GM19395 (cell line): ENCODE results near the gene BANK1.
A peak's percentile ranks its signal among the peaks of the same experiment; 100 is the strongest.

Source experiments
- ATAC-seq: cut with Tn5 transposase; IDR thresholded peaks from one replicate; pipeline ENCODE4 v1.9.1; 2021; ENCODE audit warnings: mild to moderate bottlenecking, moderate library complexity; ENCODE audit not compliant: unreplicated experiment

BANK1 gene

DNA sequence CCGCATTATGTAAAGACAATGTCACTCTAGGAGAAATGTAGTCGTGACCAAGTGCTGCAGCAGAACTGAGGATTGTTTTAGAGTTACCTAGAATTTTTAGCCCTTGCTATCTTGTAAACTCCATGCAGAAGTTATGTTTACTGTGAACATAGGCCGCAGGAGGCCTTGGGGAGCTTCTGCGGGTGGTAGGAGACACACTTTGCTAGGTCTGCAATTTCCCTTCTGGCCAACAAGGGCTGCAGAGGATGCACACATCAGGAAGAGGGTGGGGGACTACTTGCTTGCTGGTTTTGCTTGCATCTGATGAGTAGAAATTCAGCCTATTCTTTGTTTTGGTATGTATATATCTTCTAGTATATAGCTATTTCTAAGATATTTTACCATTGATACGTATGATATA, 23.1 kb downstream of the BANK1 start:
- peak; percentile 55 for ATAC-seq

DNA sequence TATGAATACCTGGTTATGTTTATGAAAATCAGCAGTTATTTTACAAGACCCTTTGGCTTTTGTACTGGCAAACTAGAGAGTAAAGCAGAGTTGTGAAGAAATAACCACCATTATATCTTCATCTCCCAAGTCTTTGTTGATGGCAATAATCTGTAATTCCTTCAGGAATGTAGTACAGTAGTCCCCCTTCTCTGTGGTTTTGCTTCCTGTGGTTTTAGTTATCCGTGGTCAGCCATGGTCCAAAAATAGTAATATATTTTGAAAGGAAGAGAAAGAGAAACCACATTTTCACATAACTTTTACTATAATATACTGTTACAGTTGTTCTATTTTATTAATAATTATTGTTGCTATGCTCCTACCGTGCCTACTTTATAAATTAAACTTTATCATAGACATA, 27.8 kb downstream of the BANK1 start:
- no peak for ATAC-seq

DNA sequence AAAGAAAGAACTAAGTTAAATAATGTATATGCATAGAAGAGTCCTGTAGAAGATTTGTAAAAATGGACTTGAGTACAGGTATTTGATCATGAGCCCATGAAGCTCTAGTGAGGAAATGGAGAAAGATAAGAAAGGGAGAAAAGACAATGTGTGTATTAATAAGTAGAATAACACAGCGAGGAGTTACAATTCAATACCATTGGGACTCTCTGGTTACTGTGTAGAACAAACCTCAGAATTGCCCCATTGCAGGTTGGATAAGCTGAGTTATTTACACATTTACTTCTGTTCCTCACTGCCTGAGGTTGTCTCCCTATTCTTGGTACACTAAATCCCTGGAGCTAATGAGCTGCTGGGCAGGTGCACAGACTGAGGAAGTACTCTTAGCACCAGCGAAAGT, 33.3 kb downstream of the BANK1 start:
- ATAC-seq, result no peak

DNA sequence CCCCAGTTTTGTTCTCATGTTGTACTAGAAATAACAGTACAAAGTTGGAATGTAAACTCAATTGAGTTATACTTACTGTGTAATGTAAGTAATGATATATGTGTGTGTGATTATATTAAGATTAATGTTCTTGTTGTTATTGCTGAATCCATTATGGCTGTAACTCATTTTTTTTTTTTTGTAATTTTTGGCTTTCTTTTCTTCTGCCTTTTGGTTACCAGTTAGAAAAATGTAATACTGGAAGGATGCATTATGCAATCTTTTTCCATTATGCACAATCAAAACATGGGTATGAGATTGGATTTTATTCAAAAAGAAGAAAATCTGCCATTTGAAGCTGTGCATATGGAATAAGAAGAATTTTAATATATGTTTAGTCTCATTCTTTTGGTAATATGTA, 34.0 kb downstream of the BANK1 start:
- ATAC-seq, result no peak

GRCh38 chr4:101825953-101826352, 35.4 kb downstream of the BANK1 start:
- no peak for ATAC-seq

- ATAC-seq, result no peak
These were observed 41.3 kb downstream of the BANK1 start for GRCh38 chr4:101831816-101832215.

DNA sequence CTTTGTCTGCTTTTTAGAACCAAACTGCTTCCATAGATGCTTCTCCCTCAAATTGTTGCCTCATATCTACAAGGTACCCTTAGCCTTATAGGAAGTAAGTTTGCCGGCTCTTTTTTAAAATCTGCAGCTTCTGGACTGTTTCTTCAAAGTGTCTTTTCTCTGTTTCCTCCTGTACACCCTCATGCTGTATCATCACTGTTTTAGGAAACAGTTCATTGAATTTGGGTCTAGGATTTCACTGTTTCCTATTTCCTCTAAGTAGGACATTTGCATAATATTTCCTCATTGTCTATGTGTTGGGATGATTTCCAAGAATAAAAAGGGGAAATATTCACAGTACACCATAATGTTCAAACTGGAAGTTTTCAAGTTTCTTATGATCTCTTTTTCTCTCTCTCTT, 43.0 kb downstream of the BANK1 start:
- no peak for ATAC-seq

GRCh38 chr4:101835121-101835904, 44.8 kb downstream of the BANK1 start:
- ATAC-seq, result no peak

DNA sequence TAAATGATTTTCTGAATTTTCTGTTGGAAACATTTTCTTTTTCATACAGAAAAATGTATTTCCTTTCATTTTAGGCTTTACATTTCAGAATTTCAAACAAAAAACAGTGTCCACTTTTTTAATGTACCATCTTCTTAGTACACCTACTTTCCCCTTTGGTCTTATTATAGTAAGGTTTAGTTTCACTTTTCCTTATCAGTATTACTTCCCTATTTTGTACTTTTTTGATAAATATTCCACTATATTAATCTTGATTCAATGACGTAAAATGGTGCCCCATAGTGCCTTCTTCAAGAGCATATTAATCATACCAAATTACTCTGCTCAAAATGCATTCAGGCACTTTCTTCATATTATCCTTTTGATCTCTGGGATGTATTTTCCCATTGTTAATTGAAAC, 52.5 kb downstream of the BANK1 start:
- no peak for ATAC-seq

- ATAC-seq, result no peak
These were observed 56.0 kb downstream of the BANK1 start for GRCh38 chr4:101846550-101846949.

GRCh38 chr4:101850698-101851097, 60.2 kb downstream of the BANK1 start:
- no peak for ATAC-seq

- no peak for ATAC-seq
These were observed 61.1 kb downstream of the BANK1 start for GRCh38 chr4:101851672-101852071.

- peak; percentile 82 for ATAC-seq
These were observed 62.5 kb downstream of the BANK1 start for GRCh38 chr4:101853028-101853427.

- no peak for ATAC-seq
These were observed 63.2 kb downstream of the BANK1 start for GRCh38 chr4:101853691-101854090.

DNA sequence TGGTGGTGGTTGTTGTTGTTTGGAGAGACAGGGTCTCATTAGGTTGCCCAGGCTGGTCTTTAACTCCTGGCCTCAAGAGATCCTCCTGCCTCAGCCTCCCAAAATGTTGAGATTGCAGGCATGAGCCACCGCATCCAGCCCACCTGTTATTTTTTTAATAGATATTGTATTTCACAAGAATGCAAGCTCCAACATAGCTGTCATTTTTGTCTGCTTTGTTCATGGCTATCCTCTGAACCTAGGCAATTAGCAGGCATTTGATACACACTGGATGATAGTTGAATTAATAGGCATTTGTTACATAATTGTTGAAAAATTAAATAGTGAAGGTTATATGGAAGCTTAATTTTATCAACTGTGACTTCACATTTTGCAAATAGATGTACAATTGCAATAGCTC, 64.7 kb downstream of the BANK1 start:
- ATAC-seq, result no peak

GRCh38 chr4:101856149-101856548, 65.6 kb downstream of the BANK1 start:
- no peak for ATAC-seq

GRCh38 chr4:101857176-101857575, 66.6 kb downstream of the BANK1 start:
- no peak for ATAC-seq

DNA sequence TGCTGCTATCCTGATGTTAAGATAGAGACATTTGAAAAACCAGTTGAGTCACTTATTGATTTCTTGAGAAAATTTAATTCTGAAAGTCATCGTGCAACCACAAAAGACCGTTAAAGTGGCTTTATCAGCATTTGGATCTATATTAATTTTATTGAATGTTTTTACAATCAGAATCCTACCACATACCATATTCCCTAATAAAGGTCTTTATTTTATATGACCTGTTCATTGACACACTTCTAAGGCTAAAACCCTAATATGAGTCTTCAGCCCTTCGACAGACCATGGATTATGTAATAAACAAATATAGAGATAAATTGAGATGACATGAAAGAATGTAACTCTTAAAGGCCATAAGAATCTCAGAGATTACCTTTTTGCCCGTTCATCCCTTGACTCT, 68.1 kb downstream of the BANK1 start:
- ATAC-seq, result no peak

DNA sequence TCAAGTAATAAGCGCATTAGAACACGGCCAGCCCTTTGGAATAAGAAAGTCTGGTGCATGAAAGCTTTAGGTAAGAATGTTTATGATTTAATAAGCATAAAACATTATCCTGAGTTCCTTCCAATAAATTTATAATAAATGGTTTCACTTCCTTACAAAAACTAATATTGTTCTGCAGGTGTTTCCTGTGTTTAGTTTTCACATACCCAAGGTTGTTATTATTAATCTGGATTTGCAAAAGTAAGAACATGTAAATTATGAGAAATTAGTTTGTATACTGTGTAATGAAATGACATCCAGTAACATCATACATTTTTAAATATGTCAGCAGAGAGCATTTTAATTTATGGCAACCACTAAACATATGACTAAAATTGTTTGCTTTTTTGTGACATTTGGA, 72.1 kb downstream of the BANK1 start:
- no peak for ATAC-seq

DNA sequence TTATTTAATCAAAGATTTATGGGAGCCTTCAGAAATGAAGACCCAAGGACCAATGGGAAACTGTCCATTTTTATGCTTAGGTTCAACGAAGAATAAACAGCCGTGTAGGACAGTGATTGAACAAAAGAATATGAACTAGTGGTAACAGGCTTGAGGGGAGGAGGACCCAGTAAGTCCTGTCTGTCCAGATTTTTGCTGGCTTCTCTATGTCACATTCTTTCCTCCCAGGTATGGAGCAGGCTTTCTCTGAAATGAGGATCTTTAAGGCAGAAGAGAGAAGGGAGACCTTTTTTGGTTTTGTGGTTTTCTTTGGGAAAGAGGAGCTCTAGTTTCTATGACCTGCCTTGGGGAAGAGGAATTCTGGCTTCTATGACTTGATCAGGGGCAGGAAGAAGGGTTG, 74.1 kb downstream of the BANK1 start:
- ATAC-seq, result no peak

DNA sequence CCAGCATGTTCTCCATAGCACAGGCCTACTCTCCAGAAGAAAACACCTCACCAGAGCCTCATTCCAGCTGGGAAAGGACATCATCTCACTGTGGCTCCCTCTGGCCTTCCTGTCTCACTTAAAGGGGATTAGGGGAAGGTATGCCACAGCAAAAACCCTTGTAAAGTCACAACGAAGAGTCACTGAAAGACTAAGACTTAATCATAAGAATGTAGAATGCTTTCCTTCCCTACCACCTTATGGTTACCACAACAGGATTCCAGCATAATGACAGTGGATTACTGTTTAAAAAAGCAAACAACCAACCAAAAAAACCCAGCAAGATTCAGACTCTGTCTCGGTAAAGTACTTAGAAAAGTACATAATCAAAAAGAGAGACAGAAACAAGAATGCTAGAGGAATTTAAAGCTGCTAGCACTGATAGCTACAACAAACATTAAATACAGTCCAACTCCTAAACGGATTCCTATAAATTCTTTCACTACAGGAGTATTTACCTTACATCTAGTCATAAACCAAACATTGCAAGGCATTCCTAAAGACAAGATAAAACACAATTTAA, 75.1 kb downstream of the BANK1 start:
- no peak for ATAC-seq

DNA sequence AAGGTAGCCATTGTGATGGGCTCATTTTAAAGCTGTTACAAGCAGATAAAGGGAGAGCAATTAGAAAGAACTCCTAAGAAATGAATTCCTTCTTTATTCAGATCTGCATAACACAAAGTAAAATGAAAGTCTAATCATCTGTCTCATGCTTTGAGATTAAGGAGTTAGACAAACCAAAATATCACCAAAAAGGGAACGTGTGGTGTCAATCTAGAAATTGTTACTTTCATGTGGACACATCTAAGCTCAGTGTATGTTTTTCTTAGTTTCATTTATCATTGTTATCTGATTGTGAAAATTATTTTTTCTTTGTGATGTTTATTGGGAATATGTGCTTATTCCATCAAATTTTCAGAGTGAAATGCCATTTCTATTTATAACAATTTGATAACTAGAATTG, 80.3 kb downstream of the BANK1 start:
- no peak for ATAC-seq
